Stimulated activated memory B cell treated with anti-CD40 and anti-IgM and Interleukin-4, amounts not matched to agents 10 μg/mL and 1 μg/mL and 100 μg/mL, for 72 hours (primary cell): Measurements from ENCODE around the gene ZNF597.
A peak's percentile ranks its signal among the peaks of the same experiment; 100 is the strongest.

ENCODE experiments used
- ATAC-seq: fragments of 150-1000 bp; cut with Tn5 transposase; 2 replicates; pipeline ENCODE4 v1.10.0; 2021
- H3K27ac Mint-ChIP-seq: one replicate; pipeline ENCODE4 v1.8.0; 2022; ENCODE audit warnings: mild to moderate bottlenecking, mixed read lengths
- H3K27me3 Mint-ChIP-seq: one replicate; pipeline ENCODE4 v1.8.0; 2022; ENCODE audit warnings: mixed read lengths
- H3K36me3 Mint-ChIP-seq: one replicate; pipeline ENCODE4 v1.8.0; 2022; ENCODE audit warnings: mixed read lengths
- H3K4me1 Mint-ChIP-seq: one replicate; pipeline ENCODE4 v1.8.0; 2022; ENCODE audit warnings: mixed read lengths
- H3K4me3 Mint-ChIP-seq: one replicate; pipeline ENCODE4 v1.8.0; 2022; ENCODE audit warnings: mild to moderate bottlenecking, moderate library complexity, mixed read lengths
- H3K9me3 Mint-ChIP-seq: one replicate; pipeline ENCODE4 v1.8.0; 2022; ENCODE audit warnings: mixed read lengths

The ZNF597 gene

DNA sequence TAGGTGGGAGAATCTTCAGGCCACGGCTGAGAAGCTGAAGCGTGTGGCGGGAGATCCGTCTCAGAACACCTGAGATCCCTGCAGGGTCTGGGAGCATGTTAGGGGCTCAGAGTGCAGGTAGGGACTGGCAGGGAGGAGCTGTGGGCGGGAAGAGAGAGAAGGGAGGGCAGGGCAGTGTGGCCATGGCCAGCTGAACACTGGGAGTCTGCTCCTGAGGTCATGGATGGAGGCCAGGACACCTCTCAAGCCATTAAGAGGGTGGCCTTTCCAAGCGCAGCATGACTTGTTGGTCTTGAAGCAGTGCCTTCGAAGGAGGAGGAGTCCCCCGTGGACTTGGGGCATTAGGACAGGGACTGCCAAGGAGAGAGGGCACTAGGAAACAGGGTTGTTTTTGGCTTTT, 23.9 kb upstream of the ZNF597 start:
- no peak overlapping the region for H3K27ac Mint-ChIP-seq
- H3K27me3 Mint-ChIP-seq = no peaks in the 10 kb centered on the region
- H3K4me1 Mint-ChIP-seq = peaks cover 34% of the 10 kb centered on the region
- no peaks in the 10 kb centered on the region for H3K9me3 Mint-ChIP-seq
- peaks cover 28% of the 10 kb centered on the region for H3K36me3 Mint-ChIP-seq
- no peak for ATAC-seq
- H3K4me3 Mint-ChIP-seq = no peak overlapping the region

DNA sequence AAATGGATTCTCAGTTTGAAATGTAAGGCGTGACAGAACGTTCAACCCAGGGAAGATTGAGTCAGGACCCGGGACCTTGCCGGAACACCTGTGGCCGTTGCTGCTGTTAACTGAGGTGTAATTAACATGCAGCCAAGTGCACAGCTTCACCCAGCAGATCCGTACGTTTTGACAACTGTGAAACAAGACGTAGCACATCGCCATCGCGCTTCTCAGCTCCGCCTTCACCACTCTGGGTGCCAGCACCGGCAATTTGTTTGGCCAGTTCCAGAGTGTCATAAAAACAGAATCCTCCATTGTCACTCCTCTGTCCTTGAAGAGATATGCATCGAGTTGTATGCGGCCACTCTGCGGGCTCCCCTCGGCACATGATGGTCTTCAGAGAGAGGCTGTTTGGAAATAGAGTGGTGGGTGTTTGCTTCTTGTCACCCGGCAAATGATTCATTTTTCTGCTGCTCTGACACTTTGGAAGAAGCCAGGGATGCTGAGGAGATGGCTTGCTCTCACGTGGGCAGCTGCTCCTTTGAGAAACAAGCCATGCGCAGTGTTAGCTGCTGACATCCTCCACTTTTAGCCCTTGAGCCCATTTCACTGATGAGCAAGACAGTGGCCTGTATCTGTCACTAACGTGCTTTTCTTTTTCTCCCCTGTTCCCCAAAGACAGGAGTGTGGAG, 22.7 kb upstream of the ZNF597 start:
- no peaks in the 10 kb centered on the region for H3K9me3 Mint-ChIP-seq
- ATAC-seq = no peak
- no peak overlapping the region for H3K4me3 Mint-ChIP-seq
- no peak overlapping the region for H3K27ac Mint-ChIP-seq
- H3K36me3 Mint-ChIP-seq = peaks cover 23% of the 10 kb centered on the region
- H3K27me3 Mint-ChIP-seq = no peaks in the 10 kb centered on the region
- H3K4me1 Mint-ChIP-seq = peaks cover 43% of the 10 kb centered on the region

DNA sequence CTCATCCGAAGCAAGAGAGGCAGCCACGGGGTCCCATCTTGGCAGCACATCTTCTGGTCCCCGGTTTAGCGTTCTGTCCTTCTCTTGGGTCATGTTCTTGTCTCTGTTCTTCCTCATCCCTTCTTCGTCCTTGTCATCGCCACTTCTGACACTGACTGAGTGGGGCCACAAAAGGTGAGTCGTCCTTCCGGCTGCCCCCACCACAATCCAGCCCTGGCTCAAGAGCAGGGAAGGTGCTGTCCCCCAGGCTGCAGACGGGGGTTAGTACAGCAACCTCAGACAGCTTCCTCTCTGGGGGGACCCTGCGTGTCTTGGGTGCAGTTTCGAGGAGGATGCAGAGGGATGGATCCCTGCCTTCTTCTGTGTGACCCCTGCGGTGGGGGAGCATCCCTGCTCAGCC, 22.0 kb upstream of the ZNF597 start:
- Mint-ChIP-seq H3K4me1 (peaks cover 49% of the 10 kb centered on the region), H3K36me3 (peaks cover 17% of the 10 kb centered on the region), H3K4me3 (no peak overlapping the region), H3K27ac (no peak overlapping the region), H3K27me3 (no peaks in the 10 kb centered on the region), H3K9me3 (no peaks in the 10 kb centered on the region)
- no peak for ATAC-seq

DNA sequence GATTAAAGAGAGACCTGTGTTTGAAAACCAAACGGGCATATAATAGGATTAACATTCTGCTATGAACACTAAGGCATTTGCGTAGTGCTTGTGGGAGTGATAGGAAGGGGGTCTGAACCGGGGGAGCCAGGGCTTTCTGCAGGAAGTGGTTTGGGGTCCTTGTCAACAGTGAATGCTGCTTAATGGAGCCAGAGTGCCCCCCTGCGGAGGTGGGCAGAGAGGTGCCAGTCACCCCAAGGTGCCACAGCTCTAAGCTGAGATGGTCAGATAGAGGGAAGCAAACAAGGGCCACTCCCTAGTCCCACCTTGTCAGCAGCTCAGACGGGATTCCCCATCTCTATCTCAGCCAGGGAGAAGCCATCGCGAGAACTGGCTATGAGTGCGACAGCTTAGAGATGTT, 17.8 kb upstream of the ZNF597 start:
- ATAC-seq = no peak
- peaks cover 45% of the 10 kb centered on the region for H3K4me1 Mint-ChIP-seq
- no peak overlapping the region for H3K27ac Mint-ChIP-seq
- no peaks in the 10 kb centered on the region for H3K9me3 Mint-ChIP-seq
- H3K4me3 Mint-ChIP-seq = no peak overlapping the region
- no peaks in the 10 kb centered on the region for H3K27me3 Mint-ChIP-seq
- H3K36me3 Mint-ChIP-seq = no peaks in the 10 kb centered on the region

DNA sequence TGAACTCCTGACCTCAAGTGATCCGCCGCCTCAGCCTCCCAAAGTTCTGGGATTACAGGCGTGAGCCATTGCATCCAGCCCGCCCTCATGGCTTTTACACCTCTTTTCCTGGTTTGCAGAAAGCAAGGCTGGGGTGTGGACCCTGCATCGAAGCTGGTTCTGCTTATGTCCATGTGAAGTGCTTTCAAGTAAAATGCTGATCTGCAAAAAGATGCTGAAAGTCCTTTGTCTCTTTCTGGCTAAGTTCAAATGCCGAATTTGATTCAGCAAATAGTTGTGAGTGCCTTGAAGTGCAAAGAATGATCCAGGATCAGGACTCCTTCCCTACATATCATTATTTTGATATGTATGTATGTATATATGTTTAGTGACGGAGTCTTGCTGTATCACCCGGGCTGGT, 17.3 kb upstream of the ZNF597 start:
- no peaks in the 10 kb centered on the region for H3K36me3 Mint-ChIP-seq
- no peaks in the 10 kb centered on the region for H3K9me3 Mint-ChIP-seq
- no peaks in the 10 kb centered on the region for H3K27me3 Mint-ChIP-seq
- ATAC-seq = no peak
- no peak overlapping the region for H3K27ac Mint-ChIP-seq
- no peak overlapping the region for H3K4me3 Mint-ChIP-seq
- H3K4me1 Mint-ChIP-seq = peaks cover 45% of the 10 kb centered on the region

DNA sequence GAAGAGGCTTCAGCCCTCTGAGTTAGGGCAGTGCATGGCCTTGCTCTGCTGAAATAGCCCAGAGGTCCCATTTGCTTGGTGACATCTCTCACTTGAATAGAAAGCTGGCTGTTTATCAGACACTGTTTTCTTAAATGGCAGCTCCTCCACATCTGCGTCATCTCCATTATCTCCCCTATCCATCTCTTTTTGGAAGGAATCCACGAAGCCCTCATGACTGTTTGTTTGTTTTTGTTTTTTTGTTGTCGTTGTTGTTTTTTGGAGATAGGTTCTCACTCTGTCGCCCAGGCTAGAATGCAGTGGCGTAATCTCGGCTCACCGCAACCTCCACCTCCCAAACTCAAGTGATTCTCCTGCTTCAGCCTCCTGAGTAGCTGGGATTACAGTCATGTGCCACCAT, 16.8 kb upstream of the ZNF597 start:
- H3K36me3 Mint-ChIP-seq = no peaks in the 10 kb centered on the region
- no peaks in the 10 kb centered on the region for H3K27me3 Mint-ChIP-seq
- no peak for ATAC-seq
- H3K27ac Mint-ChIP-seq = no peak overlapping the region
- H3K4me3 Mint-ChIP-seq = no peak overlapping the region
- H3K9me3 Mint-ChIP-seq = no peaks in the 10 kb centered on the region
- H3K4me1 Mint-ChIP-seq = peaks cover 45% of the 10 kb centered on the region

DNA sequence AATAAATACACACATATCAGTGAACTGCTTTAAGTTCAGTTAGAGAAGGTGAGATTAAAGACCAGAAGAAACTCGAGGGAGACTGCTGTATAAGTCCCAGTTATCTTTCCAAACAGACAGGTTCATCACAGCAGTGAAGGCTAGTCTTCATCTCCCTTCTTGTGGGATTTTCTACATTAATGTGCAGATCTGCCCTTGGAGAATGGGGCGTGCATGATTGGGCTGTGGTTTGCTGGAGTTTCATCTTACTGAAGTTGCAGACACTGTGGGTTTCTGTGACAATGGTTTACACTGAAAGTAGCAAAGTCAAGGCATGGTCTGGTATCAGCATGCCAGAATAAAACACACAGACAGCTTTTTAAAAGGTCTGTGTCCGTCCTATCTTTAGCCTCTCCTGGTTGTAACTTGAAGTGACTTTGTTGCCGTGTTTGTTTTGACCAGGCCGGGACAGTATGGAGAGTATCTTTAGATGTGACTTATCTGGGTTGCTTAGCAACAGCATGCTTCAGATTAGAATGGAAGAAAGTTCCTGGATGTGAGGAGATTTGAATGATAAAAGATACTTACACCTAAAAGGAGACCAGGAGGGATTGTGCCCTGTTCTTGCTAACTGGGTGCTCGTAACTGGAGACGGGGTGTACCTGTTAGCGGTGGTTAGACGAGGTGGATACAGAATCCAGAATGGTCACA, 16.2 kb upstream of the ZNF597 start:
- Mint-ChIP-seq H3K9me3 (no peaks in the 10 kb centered on the region), H3K27me3 (no peaks in the 10 kb centered on the region), H3K4me1 (peaks cover 45% of the 10 kb centered on the region), H3K27ac (peak overlapping the region; percentile 85), H3K4me3 (peak overlapping the region; percentile 87), H3K36me3 (no peaks in the 10 kb centered on the region)
- ATAC-seq = no peak

DNA sequence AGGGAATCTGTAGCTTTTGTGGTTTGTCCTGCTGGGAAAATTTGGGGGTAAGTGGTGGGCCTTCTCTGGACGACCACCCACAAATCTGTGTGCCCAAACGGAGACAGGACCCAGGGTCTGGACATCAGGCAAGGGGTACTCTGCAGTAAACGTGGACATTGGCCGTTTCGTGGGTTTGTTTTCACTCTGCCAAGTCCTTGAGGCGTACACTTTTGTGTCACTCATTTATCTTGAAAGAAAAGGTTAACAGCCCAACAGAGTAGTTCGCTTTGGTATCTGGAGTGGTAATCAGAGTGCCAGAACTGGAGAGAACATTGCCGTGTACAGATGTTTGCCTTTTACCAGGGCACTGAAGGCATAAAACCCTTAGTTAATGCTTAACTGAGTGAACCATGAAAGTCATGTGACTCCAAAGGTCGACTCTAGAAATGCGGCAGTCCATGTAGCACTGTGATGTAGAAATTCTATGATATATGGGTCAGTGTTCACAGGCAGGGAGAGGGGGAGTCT, 15.6 kb upstream of the ZNF597 start:
- ATAC-seq = peak; percentile 34
- Mint-ChIP-seq H3K27me3 (no peaks in the 10 kb centered on the region), H3K4me3 (peak overlapping the region; percentile 87), H3K4me1 (peaks cover 45% of the 10 kb centered on the region), H3K27ac (peak overlapping the region; percentile 85), H3K9me3 (no peaks in the 10 kb centered on the region), H3K36me3 (no peaks in the 10 kb centered on the region)

DNA sequence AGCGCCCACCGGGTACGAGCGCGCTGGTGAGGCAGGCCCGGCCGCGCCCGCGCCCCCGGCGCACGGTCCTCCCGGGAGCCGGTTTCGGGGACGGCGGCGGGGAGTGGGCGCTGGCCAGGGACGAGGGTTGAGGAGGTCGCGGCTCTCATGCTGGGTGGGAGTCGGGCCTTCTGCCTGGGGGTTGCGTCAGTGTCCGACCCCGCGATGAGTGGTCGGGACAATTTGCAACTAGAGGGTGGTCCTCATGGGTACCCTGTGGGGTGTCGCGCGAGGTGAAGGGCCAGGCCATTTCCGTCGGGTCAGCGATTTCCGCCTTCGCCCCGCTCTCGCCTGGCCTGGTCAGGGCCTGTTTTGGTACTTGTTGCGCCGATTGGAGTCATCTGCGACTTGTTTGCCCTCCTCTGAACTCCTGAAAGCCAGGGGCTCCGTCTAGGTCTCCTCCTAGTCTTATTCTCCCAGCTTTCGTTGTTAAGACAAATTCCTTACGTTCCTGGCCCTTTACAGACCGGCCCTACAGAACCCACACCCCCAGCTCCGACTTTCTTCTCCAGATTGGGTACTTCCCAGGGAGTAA, 15.1 kb upstream of the ZNF597 start:
- Mint-ChIP-seq H3K36me3 (no peaks in the 10 kb centered on the region), H3K4me1 (peaks cover 45% of the 10 kb centered on the region), H3K9me3 (no peaks in the 10 kb centered on the region), H3K27me3 (no peaks in the 10 kb centered on the region), H3K27ac (peak overlapping the region; percentile 85), H3K4me3 (peak overlapping the region; percentile 87)
- ATAC-seq = no peak

DNA sequence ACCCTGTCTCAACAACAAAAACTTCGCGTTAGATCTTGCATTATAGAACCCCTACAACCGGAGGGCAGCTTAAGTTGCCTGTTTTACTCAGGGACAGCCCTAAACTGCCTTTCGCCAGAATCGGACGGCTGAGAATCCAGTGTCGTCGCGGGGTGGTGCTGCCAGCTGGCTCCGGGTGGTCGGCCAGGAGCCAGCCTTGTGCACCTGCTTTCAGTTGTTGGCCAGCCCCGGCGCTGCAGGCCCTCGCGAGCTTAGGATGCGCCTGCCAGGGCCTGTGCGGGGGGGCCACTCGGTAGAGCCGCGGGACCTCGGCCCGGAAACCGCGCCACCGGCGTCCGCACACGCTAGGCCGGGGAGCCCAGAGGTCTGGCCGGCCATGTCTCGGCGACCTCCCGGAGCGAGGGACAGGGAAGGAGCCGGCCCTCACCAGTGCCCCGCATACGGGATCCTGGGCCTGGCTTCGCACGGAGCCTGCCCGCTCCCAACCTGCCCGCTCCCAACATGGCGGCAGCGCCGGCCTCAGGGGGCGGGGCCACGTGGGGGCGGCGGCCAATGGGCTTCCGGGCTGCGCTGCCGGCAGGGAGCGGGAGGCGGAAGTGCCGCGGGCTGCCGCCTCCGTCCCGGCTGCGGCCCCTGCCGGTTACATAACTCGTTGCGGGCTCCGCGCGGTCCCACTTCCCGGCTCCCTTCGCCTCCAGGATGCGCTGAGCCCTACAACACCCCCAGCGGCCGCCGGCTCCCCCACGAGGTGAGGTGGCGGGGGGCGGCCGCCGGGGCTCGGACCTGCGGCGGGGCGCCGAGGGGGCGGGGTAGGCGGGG, 14.3 kb upstream of the ZNF597 start:
- Mint-ChIP-seq H3K27me3 (no peaks in the 10 kb centered on the region), H3K36me3 (no peaks in the 10 kb centered on the region), H3K4me3 (peak overlapping the region; percentile 82), H3K4me1 (peaks cover 44% of the 10 kb centered on the region), H3K27ac (peak overlapping the region; percentile 92), H3K9me3 (no peaks in the 10 kb centered on the region)
- ATAC-seq = peak; percentile 95

DNA sequence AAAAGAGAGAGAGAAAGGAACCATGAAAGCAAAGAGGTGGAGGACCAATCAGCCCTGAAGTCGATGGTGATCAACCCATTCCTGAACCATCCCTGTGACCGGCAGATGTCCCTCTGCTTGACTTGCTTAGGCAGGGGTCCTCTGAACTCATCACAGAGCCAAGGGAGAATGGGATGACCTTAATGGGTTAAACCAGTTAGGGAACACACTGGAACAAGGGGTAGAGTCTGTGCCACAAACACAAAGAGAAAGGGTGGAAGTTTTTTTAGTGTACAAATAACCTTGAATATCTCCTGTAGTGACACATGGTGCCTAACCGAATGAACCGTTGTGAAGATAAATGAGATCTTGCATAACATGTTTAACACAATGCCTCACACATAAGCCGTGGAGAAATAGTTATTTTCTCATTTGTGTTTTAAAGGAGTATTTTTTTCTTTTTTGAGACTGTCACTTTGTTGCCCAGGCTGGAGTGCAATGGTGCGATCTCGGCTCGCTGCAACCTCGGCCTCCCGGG, 11.4 kb upstream of the ZNF597 start:
- Mint-ChIP-seq H3K27ac (no peak overlapping the region), H3K4me1 (peaks cover 18% of the 10 kb centered on the region), H3K36me3 (peaks cover 4% of the 10 kb centered on the region), H3K4me3 (no peak overlapping the region), H3K9me3 (no peaks in the 10 kb centered on the region), H3K27me3 (no peaks in the 10 kb centered on the region)
- no peak for ATAC-seq

DNA sequence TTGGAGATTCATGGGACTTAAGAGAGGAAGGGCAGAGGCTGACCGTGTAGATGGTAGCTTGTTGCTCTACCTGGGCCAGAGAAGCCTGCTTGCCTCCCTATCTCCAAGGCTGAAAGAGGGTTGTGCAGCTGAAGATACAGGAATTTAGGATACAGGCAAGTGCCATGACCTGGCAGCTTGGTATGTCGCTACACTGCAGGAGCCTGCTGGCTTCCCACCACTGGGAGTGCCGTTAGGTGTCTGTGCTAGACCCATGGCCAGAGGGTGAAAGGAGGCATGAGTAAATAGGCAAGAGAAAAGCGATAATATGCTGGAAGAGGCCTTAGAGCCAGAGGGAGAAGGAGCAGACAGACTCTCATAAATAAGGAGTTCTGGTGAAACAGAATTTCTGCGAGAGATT, 10.8 kb upstream of the ZNF597 start:
- H3K36me3 Mint-ChIP-seq = peaks cover 7% of the 10 kb centered on the region
- H3K4me1 Mint-ChIP-seq = peaks cover 12% of the 10 kb centered on the region
- H3K4me3 Mint-ChIP-seq = no peak overlapping the region
- H3K27me3 Mint-ChIP-seq = no peaks in the 10 kb centered on the region
- H3K27ac Mint-ChIP-seq = no peak overlapping the region
- ATAC-seq = no peak
- no peaks in the 10 kb centered on the region for H3K9me3 Mint-ChIP-seq

DNA sequence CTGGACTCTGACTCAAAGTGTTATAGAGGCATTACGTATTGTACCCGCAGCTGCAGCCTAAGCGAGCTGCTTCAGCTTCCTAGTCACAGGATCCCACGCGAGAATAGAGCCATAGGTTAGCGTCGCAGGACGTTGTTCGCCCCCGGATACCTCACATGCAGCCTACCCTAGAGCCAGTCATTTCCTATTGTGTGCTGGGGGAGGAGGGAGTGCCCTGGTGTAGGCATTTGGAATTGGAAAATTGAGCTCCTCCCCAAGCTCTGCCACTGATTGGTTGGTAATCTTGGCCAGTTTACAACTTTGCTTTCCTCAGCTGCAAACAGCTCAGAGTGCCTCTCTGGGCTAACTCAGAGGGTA, 706 bp upstream of the ZNF597 start:
- H3K36me3 Mint-ChIP-seq = peaks cover 38% of the 10 kb centered on the region
- no peaks in the 10 kb centered on the region for H3K4me1 Mint-ChIP-seq
- peaks cover 8% of the 10 kb centered on the region for H3K9me3 Mint-ChIP-seq
- ATAC-seq = peak; percentile 57
- no peaks in the 10 kb centered on the region for H3K27me3 Mint-ChIP-seq
- peak overlapping the region; percentile 94 for H3K27ac Mint-ChIP-seq
- peak overlapping the region; percentile 97 for H3K4me3 Mint-ChIP-seq

DNA sequence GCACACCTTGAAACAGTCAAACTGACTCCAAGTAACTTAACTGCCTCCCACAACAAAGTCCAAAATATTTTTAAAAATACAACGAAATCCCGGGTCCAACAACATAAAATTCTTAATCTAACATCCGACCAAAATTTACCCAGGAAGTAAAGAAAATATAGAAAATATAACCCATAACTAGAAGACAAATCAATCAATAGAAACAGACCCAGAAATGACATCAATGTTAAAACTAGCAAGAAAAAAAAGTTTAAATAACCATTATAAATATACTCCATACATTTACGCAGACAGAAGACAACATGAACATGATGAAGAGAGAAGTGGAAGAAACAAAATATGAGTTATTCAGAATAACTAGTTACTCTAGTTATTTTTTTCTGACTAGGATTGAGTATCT, 3.7 kb downstream of the ZNF597 start:
- peaks cover 48% of the 10 kb centered on the region for H3K36me3 Mint-ChIP-seq

DNA sequence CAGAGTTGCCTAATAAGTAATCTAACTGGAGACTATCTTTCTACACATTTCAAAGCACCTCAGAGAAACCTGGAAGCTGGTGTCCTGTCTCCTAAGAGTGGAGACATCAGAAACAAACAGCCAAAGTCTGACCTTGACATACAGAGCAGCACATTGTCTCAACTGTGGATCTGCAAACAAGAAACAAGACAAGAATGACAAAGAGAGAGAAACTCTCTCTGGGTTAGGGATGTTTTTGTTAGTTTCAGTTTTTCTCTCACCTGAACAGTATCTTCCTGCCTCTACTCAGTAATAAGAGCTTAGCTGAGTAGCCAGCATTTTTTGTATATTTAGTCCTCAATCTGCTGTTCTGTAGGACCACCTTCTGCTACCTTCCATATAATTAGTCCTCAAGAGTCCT, 8.9 kb downstream of the ZNF597 start:
- no peak for ATAC-seq

More for the DNA sequence above, 3.7 kb downstream of the ZNF597 start:
- Mint-ChIP-seq H3K4me3 (no peak overlapping the region), H3K27ac (no peak overlapping the region), H3K9me3 (peaks cover 8% of the 10 kb centered on the region), H3K27me3 (no peaks in the 10 kb centered on the region), H3K4me1 (no peaks in the 10 kb centered on the region)
- no peak for ATAC-seq

More for the DNA sequence above, 8.9 kb downstream of the ZNF597 start:
- Mint-ChIP-seq H3K4me1 (peaks cover 8% of the 10 kb centered on the region), H3K27ac (no peak overlapping the region), H3K4me3 (no peak overlapping the region), H3K27me3 (no peaks in the 10 kb centered on the region), H3K36me3 (peaks cover 47% of the 10 kb centered on the region), H3K9me3 (peaks cover 11% of the 10 kb centered on the region)
